Activated CD8-positive, alpha-beta T cell treated with anti-CD3 and anti-CD28 coated beads for 36 hours (primary cell): ENCODE measurements around the gene UBE2G2. TPM values are rescaled to one million over a fixed set of nuclear protein-coding genes. Genes with fewer than 3 reads are reported as not detected.

ENCODE experiments used
- ATAC-seq: fragments of 200-7000 bp; cut with Tn5 transposase; one replicate; pipeline ENCODE4 v1.10.0; 2021; ENCODE audit warnings: mild to moderate bottlenecking, moderate library complexity
- CTCF ChIA-PET: fragments of 350-600 bp; sonication (Branson Sonifier 250); formaldehyde crosslinking; loops from one replicate; lab custom pipeline; 2021; ENCODE audit warnings: antibody characterized with exemption; lab: Charles Lee
- POLR2A ChIA-PET: fragments of 350-600 bp; sonication (Branson Sonifier 250); formaldehyde crosslinking; loops from one replicate; lab custom pipeline; 2021; ENCODE audit warnings: antibody characterized with exemption; lab: Charles Lee
- DNase-seq: peaks from one replicate; pipeline ENCODE4 v3.0.0-alpha.2; 2020
- H3K27ac Mint-ChIP-seq: one replicate; pipeline ENCODE4 v1.8.0; 2021; ENCODE audit warnings: mild to moderate bottlenecking, mixed read lengths
- H3K27me3 Mint-ChIP-seq: one replicate; pipeline ENCODE4 v1.8.0; 2021; ENCODE audit warnings: mixed read lengths
- H3K36me3 Mint-ChIP-seq: one replicate; pipeline ENCODE4 v1.8.0; 2021; ENCODE audit warnings: low read depth, mixed read lengths
- H3K4me1 Mint-ChIP-seq: one replicate; pipeline ENCODE4 v1.8.0; 2021; ENCODE audit warnings: low read depth, mixed read lengths
- H3K4me3 Mint-ChIP-seq: one replicate; pipeline ENCODE4 v1.8.0; 2021; ENCODE audit warnings: mild to moderate bottlenecking, moderate library complexity, mixed read lengths
- H3K9me3 Mint-ChIP-seq: one replicate; pipeline ENCODE4 v1.8.0; 2021; ENCODE audit warnings: mixed read lengths
- intact Hi-C: fragments of 100-400 bp; cut with micrococcal nuclease; formaldehyde crosslinking; loops from one replicate; pipeline ENCODE4 v1.10.0; 2022
- total RNA-seq, 2 experiments: library from RNA; stranded (reverse); gene quantifications; one replicate each; pipeline ENCODE4 v1.2.3, GENCODE V29; 2021
- TF ChIP-seq, protein P1 (sequence below): fragments of 200-600 bp; IDR thresholded peaks from one replicate; pipeline ENCODE4 v1.8.0; 2022; ENCODE audit warnings: antibody characterized with exemption, mild to moderate bottlenecking

The UBE2G2 gene
- total RNA-seq, 2 experiments from 2014 or later = 113 to 115 TPM

DNA sequence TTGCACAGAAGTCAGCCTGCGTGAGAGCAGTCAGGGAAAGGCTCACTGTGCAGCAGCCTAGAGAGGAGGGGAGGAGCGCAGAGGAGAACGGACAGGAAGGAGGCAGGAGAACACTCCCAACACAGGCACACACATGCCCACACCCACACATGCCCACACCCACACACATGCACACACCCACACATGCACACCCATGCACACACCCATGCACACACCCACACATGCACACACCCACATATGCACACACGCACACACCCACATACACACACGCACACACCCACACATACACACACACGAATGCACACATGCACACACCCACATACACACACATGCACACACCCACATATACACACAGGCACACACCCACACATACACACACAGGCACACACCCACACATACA lies 9.2 kb upstream of the UBE2G2 start:
- H3K4me3 Mint-ChIP-seq = no peak overlapping the region

DNA sequence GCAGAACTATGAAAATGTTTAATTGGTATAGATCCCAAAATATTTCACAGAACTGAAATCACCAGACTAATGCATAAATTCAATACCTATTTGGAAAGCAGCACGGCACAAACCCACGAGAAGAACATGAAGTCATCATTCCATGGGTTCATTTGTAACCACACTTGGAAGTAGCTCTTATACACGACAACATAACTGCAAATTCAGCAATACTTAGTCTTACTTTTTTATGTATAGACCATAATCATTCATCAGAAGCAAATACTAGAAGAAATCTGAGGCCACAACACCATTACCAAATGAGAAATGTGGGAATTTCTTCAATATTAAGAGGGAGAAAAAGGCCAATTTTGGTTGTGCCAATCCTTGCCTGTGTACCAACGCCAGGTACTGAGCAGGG lies 4.2 kb upstream of the UBE2G2 start:
- TF ChIP-seq, protein P1, sequence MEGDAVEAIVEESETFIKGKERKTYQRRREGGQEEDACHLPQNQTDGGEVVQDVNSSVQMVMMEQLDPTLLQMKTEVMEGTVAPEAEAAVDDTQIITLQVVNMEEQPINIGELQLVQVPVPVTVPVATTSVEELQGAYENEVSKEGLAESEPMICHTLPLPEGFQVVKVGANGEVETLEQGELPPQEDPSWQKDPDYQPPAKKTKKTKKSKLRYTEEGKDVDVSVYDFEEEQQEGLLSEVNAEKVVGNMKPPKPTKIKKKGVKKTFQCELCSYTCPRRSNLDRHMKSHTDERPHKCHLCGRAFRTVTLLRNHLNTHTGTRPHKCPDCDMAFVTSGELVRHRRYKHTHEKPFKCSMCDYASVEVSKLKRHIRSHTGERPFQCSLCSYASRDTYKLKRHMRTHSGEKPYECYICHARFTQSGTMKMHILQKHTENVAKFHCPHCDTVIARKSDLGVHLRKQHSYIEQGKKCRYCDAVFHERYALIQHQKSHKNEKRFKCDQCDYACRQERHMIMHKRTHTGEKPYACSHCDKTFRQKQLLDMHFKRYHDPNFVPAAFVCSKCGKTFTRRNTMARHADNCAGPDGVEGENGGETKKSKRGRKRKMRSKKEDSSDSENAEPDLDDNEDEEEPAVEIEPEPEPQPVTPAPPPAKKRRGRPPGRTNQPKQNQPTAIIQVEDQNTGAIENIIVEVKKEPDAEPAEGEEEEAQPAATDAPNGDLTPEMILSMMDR = no peak
- Mint-ChIP-seq H3K27me3 (no peaks in the 10 kb centered on the region), H3K36me3 (peaks cover 58% of the 10 kb centered on the region), H3K4me1 (peaks cover 20% of the 10 kb centered on the region), H3K4me3 (no peak overlapping the region), H3K27ac (no peak overlapping the region), H3K9me3 (no peaks in the 10 kb centered on the region)
- ATAC-seq (no peak), DNase-seq (no peak)
- ChIA-PET POLR2A (interaction anchor here (3.0 kb wide), 1 partner anchor 9 kb away, joined by 21 read pairs; no protein-coding TSS in a partner anchor), CTCF (interaction anchor here (1.2 kb wide), 1 partner anchor 70 kb away, joined by 3 read pairs; no protein-coding TSS in a partner anchor)
- intact Hi-C loops = no loop called here

More for the DNA sequence above, 9.2 kb upstream of the UBE2G2 start:
- no peak overlapping the region for H3K27ac Mint-ChIP-seq
- no peak for ATAC-seq
- no peak for DNase-seq
- H3K36me3 Mint-ChIP-seq = peaks cover 28% of the 10 kb centered on the region
- H3K9me3 Mint-ChIP-seq = no peaks in the 10 kb centered on the region
- H3K4me1 Mint-ChIP-seq = peaks cover 16% of the 10 kb centered on the region
- POLR2A ChIA-PET = interaction anchor here (1.2 kb wide), 1 partner anchor 11 kb away, joined by 3 read pairs; no protein-coding TSS in a partner anchor
- H3K27me3 Mint-ChIP-seq = no peaks in the 10 kb centered on the region
- intact Hi-C loops = no loop called here
- TF ChIP-seq, protein P1 = no peak
- CTCF ChIA-PET = no interaction called here

DNA sequence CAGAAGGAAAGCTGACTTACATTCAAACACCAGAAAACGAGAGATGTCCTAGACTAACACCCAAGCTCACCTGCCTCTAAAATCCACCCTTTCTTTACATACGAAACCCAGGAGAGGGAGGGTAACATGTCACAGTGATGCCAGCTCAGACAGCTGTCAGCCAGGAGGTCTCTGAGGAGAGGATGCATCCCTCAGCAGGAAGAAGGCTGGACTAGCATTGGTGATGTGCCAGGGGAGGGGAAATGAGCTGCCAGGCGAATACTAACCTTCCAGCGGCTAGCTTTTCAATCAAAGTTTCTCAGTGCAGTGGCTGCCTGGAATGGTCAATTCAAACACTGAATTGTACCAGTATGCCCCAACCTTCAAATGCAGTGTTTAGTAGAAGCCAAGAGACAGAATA lies 3.6 kb upstream of the UBE2G2 start:
- TF ChIP-seq, protein P1 = no peak
- H3K4me3 Mint-ChIP-seq = no peak overlapping the region
- H3K27ac Mint-ChIP-seq = no peak overlapping the region
- no peak for ATAC-seq
- peaks cover 63% of the 10 kb centered on the region for H3K36me3 Mint-ChIP-seq
- ChIA-PET POLR2A (interaction anchor here (0.9 to 3.0 kb wide), 2 partner anchors 9 to 42 kb away, joined by 3 to 21 read pairs; no protein-coding TSS in a partner anchor), CTCF (interaction anchor here (1.2 to 2.7 kb wide), 3 partner anchors 11 to 70 kb away, joined by 3 to 22 read pairs (median 8); no protein-coding TSS in a partner anchor)
- peaks cover 25% of the 10 kb centered on the region for H3K4me1 Mint-ChIP-seq
- no peak for DNase-seq
- no peaks in the 10 kb centered on the region for H3K9me3 Mint-ChIP-seq
- no peaks in the 10 kb centered on the region for H3K27me3 Mint-ChIP-seq
- intact Hi-C loops = no loop called here

DNA sequence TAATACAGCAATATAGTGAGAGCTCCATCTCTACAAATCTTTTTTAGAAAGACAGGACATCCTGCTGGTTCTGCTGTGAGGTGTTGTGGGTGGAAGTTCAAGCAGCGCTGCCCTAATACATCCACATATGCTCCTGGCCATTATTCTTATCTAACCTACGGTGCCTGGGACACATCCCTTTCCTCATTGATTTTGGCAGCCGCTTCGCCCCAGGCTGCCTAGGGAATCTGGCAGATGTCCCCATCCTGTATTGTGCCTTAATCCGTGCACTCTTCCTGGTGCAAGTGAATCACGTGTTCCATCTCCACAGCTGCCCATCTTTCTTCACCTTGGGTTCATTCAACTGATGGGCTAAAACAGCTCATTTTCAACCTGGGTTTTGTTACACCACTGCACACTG lies 3.1 kb upstream of the UBE2G2 start:
- ChIA-PET CTCF (interaction anchor here (2.0 to 2.7 kb wide), 2 partner anchors 11 to 18 kb away, joined by 8 to 22 read pairs; no protein-coding TSS in a partner anchor), POLR2A (interaction anchor here (0.9 to 3.0 kb wide), 3 partner anchors 10 to 43 kb away, joined by 3 to 21 read pairs (median 3); no protein-coding TSS in a partner anchor)
- Mint-ChIP-seq H3K4me3 (no peak overlapping the region), H3K36me3 (peaks cover 62% of the 10 kb centered on the region), H3K4me1 (peaks cover 27% of the 10 kb centered on the region), H3K27me3 (no peaks in the 10 kb centered on the region), H3K27ac (no peak overlapping the region), H3K9me3 (no peaks in the 10 kb centered on the region)
- intact Hi-C loops = no loop called here
- no peak for ATAC-seq
- TF ChIP-seq, protein P1 = no peak
- DNase-seq = no peak

- intact Hi-C loops = no loop called here
- TF ChIP-seq, protein P1 = no peak
- CTCF ChIA-PET = interaction anchor here (0.8 to 2.7 kb wide), 3 partner anchors 10 to 128 kb away, joined by 3 to 22 read pairs (median 8); no protein-coding TSS in a partner anchor
- Mint-ChIP-seq H3K4me1 (peaks cover 38% of the 10 kb centered on the region), H3K36me3 (peaks cover 66% of the 10 kb centered on the region), H3K27ac (no peak overlapping the region), H3K27me3 (no peaks in the 10 kb centered on the region), H3K4me3 (no peak overlapping the region), H3K9me3 (no peaks in the 10 kb centered on the region)
- POLR2A ChIA-PET = interaction anchor here (1.0 to 3.0 kb wide), 5 partner anchors 10 to 106 kb away, joined by 3 to 21 read pairs (median 3); partner anchors contain the start of gene PTTG1IP
- ATAC-seq = no peak
- DNase-seq = no peak
These were observed 2.0 kb upstream of the UBE2G2 start for GRCh38 chr21:44803651-44804050.
